HepG2 (cell line): ENCODE measurements around the gene CTDSP2.

Experiments
- CTCF ChIP-seq: sonication (generic); formaldehyde crosslinking; IDR thresholded peaks from 2 replicates; pipeline ENCODE4 v1.5.0; 2020; ENCODE audit warnings: mild to moderate bottlenecking, missing genetic modification reagents, moderate library complexity
- ESRRA ChIP-seq: sonication (generic); formaldehyde crosslinking; IDR thresholded peaks from 2 replicates; pipeline ENCODE4 v1.5.1; 2020; ENCODE audit warnings: mild to moderate bottlenecking, low read depth, missing genetic modification reagents
- GFI1 ChIP-seq: sonication (generic); formaldehyde crosslinking; IDR thresholded peaks from 2 replicates; pipeline ENCODE4 v1.5.0; 2020; ENCODE audit warnings: missing genetic modification reagents, mild to moderate bottlenecking, borderline replicate concordance
- GZF1 ChIP-seq: sonication (generic); formaldehyde crosslinking; IDR thresholded peaks from 2 replicates; pipeline ENCODE4 v1.5.1; 2020; ENCODE audit warnings: mild to moderate bottlenecking, missing genetic modification reagents
- HES4 ChIP-seq: sonication (generic); formaldehyde crosslinking; IDR thresholded peaks from 2 replicates; pipeline ENCODE4 v1.9.0; 2021; ENCODE audit warnings: mild to moderate bottlenecking, missing genetic modification reagents, borderline replicate concordance
- HMGXB3 ChIP-seq: sonication (generic); formaldehyde crosslinking; IDR thresholded peaks from 2 replicates; pipeline ENCODE4 v1.4.0; 2020; ENCODE audit warnings: missing genetic modification reagents, borderline replicate concordance
- REXO4 ChIP-seq: sonication (generic); formaldehyde crosslinking; IDR thresholded peaks from 2 replicates; pipeline ENCODE4 v1.8.0; 2022; ENCODE audit warnings: missing genetic modification reagents, mild to moderate bottlenecking, borderline replicate concordance
- TAF1 ChIP-seq: sonication (generic); formaldehyde crosslinking; IDR thresholded peaks from 2 replicates; pipeline ENCODE4 v1.4.0; 2020; ENCODE audit warnings: missing genetic modification reagents
- TEAD3 ChIP-seq: optimal IDR thresholded peaks from 2 replicates; pipeline ENCODE3; 2016; ENCODE audit warnings: borderline replicate concordance
- ZBTB44 ChIP-seq: sonication (generic); formaldehyde crosslinking; IDR thresholded peaks from 2 replicates; pipeline ENCODE4 v1.4.0; 2020; ENCODE audit warnings: missing genetic modification reagents
- ZNF558 ChIP-seq: sonication (generic); formaldehyde crosslinking; IDR thresholded peaks from 2 replicates; pipeline ENCODE4 v1.9.0; 2022; ENCODE audit warnings: mild to moderate bottlenecking, missing genetic modification reagents, borderline replicate concordance
- ZNF672 ChIP-seq: sonication (generic); formaldehyde crosslinking; IDR thresholded peaks from 2 replicates; pipeline ENCODE4 v1.8.1; 2022; ENCODE audit warnings: missing genetic modification reagents
- ZNF773 ChIP-seq: sonication (generic); formaldehyde crosslinking; IDR thresholded peaks from 2 replicates; pipeline ENCODE4 v1.4.0; 2020; ENCODE audit warnings: missing genetic modification reagents, borderline replicate concordance

DNA sequence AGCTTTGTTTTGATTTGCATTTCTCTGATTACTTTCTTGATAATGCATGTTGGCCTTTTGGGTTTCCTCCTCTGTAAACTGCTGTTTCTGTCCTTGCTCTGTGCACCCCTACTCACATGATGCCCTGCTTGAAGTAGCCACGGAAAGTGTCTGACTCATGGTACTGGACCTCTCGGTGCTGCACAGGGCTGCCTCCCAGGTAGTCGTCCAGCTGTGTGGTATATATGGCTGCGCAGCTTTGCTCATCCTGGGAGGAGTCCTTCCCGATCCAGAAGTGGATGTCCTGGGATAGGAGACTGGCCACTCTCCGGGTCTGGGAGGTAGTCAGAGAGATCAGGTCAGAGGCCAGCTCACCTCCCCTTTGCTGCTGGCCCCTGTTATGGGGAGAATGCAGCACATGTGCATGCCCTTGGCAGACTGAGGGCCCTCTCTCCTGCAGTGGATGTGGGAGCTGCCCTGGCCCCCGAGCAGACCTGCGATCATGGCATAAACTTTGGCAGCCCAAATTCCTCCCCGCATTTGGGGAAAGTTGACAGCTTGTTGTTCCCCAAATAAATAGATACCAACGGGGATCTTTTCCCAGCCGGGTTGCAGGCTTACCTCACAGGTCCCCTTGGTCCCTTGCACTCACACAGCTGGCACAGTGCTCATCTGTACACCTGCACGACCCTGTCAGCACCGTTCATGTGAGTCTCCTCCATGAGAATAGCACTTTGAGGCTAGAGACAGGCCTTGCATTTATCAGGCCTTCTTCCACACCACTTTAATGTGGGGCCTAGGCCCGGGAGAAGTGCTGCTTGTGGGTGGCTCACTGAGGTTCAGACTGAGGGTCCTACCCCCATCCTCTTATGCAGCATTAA, 33.2 kb downstream of the CTDSP2 start:
- TF ChIP-seq CTCF (CRISPR knock-in tag), result no peak
- TF ChIP-seq HMGXB3 (CRISPR knock-in tag), result no peak
- TF ChIP-seq TAF1, result no peak
- no peak for TF ChIP-seq GZF1 (CRISPR knock-in tag)
- no peak for TF ChIP-seq TEAD3
- no peak for TF ChIP-seq HES4 (CRISPR knock-in tag)
- TF ChIP-seq REXO4 (CRISPR knock-in tag), result no peak
- TF ChIP-seq ZNF672 (CRISPR knock-in tag), result no peak
- TF ChIP-seq ZNF773, result no peak
- TF ChIP-seq GFI1 (CRISPR knock-in tag), result no peak
- TF ChIP-seq ZNF558 (CRISPR knock-in tag), result no peak
- TF ChIP-seq ZBTB44 (CRISPR knock-in tag), result no peak
- TF ChIP-seq ESRRA (CRISPR knock-in tag), result no peak
